ENCODE measurements around the gene THAP8. TPM values are rescaled to one million over a fixed set of nuclear protein-coding genes. Genes with fewer than 3 reads are reported as not detected.

THAP8 gene
- 8.6 TPM for polyA plus RNA-seq (ENCODE audit: insufficient read length)

GRCh38 chr19:36054119-36054732, at the start of gene THAP8:
Gene THAP8, minus strand, starts transcription at chr19:36054285. Its CDS starts 68 bp downstream, at chr19:36054217.
- peak; percentile 98 for DNase-seq (ENCODE audit: low read depth)

GRCh38 chr19:36103040-36103626, 49.0 kb upstream of the THAP8 start:
- DNase-seq (ENCODE audit: low read depth), result no peak

- DNase-seq (ENCODE audit: low read depth), result no peak
Measured at GRCh38 chr19:36101550-36102327, 47.7 kb upstream of the THAP8 start.

- no peak for DNase-seq (ENCODE audit: low read depth)
Measured at GRCh38 chr19:36100476-36100875, 46.4 kb upstream of the THAP8 start.

GRCh38 chr19:36099166-36099785, 45.2 kb upstream of the THAP8 start:
- DNase-seq (ENCODE audit: low read depth), result no peak

- no peak for DNase-seq (ENCODE audit: low read depth)
Measured at GRCh38 chr19:36097036-36097435, 43.0 kb upstream of the THAP8 start.

- DNase-seq (ENCODE audit: low read depth), result no peak
Measured at GRCh38 chr19:36093687-36094086, 39.6 kb upstream of the THAP8 start.

- DNase-seq (ENCODE audit: low read depth), result no peak
Measured at GRCh38 chr19:36093146-36093662, 39.1 kb upstream of the THAP8 start.

- DNase-seq (ENCODE audit: low read depth), result no peak
Measured at GRCh38 chr19:36092566-36092965, 38.5 kb upstream of the THAP8 start.

- DNase-seq (ENCODE audit: low read depth), result no peak
Measured at GRCh38 chr19:36090910-36091695, 37.0 kb upstream of the THAP8 start.

- DNase-seq (ENCODE audit: low read depth), result no peak
Measured at GRCh38 chr19:36089847-36090246, 35.8 kb upstream of the THAP8 start.

- no peak for DNase-seq (ENCODE audit: low read depth)
Measured at GRCh38 chr19:36086326-36086725, 32.2 kb upstream of the THAP8 start.

GRCh38 chr19:36084231-36085009, 30.3 kb upstream of the THAP8 start:
- no peak for DNase-seq (ENCODE audit: low read depth)

- no peak for DNase-seq (ENCODE audit: low read depth)
Measured at GRCh38 chr19:36082916-36083315, 28.8 kb upstream of the THAP8 start.

GRCh38 chr19:36081894-36082293, 27.8 kb upstream of the THAP8 start:
- no peak for DNase-seq (ENCODE audit: low read depth)

GRCh38 chr19:36081385-36081784, 27.3 kb upstream of the THAP8 start:
- no peak for DNase-seq (ENCODE audit: low read depth)

- DNase-seq (ENCODE audit: low read depth), result no peak
Measured at GRCh38 chr19:36079389-36079945, 25.4 kb upstream of the THAP8 start.

- no peak for DNase-seq (ENCODE audit: low read depth)
Measured at GRCh38 chr19:36073121-36073876, 19.2 kb upstream of the THAP8 start.

GRCh38 chr19:36072081-36072480, 18.0 kb upstream of the THAP8 start:
- DNase-seq (ENCODE audit: low read depth), result no peak
